HepG2 (cell line): Measurements from ENCODE around the gene NBR1. TPM values are rescaled to one million over a fixed set of nuclear protein-coding genes. Genes with fewer than 3 reads are reported as not detected.

Experiments
- CBX2 ChIP-seq, 2 experiments: fragments of 200-600 bp in 1 of 2; sonication (generic); formaldehyde crosslinking in 1 of 2; IDR thresholded peaks; 2 replicates each; pipeline versions ENCODE4 v1.7.0 to v1.8.1; 2018 to 2022; ENCODE audit warnings: low read depth in 2 of 2, low read length in 1 of 2, mild to moderate bottlenecking in 1 of 2, missing genetic modification reagents in 1 of 2
- FLYWCH1 ChIP-seq: sonication (generic); formaldehyde crosslinking; IDR thresholded peaks from 2 replicates; pipeline ENCODE4 v1.8.1; 2023; ENCODE audit warnings: mild to moderate bottlenecking, missing genetic modification reagents
- FOSL2 ChIP-seq: sonication (generic); formaldehyde crosslinking; IDR thresholded peaks from 2 replicates; pipeline ENCODE4 v1.4.0; 2020; ENCODE audit warnings: missing genetic modification reagents
- HMG20B ChIP-seq: conservative IDR thresholded peaks from 2 replicates; pipeline ENCODE4 v1.6.1; 2016; ENCODE audit warnings: missing genetic modification reagents, missing compliant biosample characterization
- NR2F6 ChIP-seq, 2 experiments: IDR thresholded peaks; 2 replicates each; pipeline ENCODE4 v1.6.1; 2016; ENCODE audit warnings: antibody characterized with exemption in 1 of 2, mild to moderate bottlenecking in 1 of 2
- POLR2A ChIP-seq, 2 experiments: IDR thresholded peaks; 2 replicates each; pipeline ENCODE4 v1.6.1; 2011; ENCODE audit warnings: low read depth in 2 of 2, low read length in 2 of 2, mild to moderate bottlenecking in 1 of 2, moderate library complexity in 1 of 2; ENCODE audit not compliant: insufficient read depth in 1 of 2
- RFX1 ChIP-seq: fragments of 450-650 bp; IDR thresholded peaks from 2 replicates; pipeline ENCODE4 v1.6.1; 2017
- SALL1 ChIP-seq: sonication (generic); formaldehyde crosslinking; IDR thresholded peaks from 2 replicates; pipeline ENCODE4 v1.8.0; 2022; ENCODE audit warnings: mild to moderate bottlenecking, missing genetic modification reagents
- SP2 ChIP-seq: sonication (generic); formaldehyde crosslinking; IDR thresholded peaks from 2 replicates; pipeline ENCODE4 v1.5.1; 2020; ENCODE audit warnings: mild to moderate bottlenecking, missing genetic modification reagents
- SPEN ChIP-seq: sonication (generic); formaldehyde crosslinking; IDR thresholded peaks from 2 replicates; pipeline ENCODE4 v1.5.1; 2020; ENCODE audit warnings: low read depth, mild to moderate bottlenecking, missing genetic modification reagents
- STAG1 ChIP-seq: sonication (generic); formaldehyde crosslinking; IDR thresholded peaks from 2 replicates; pipeline ENCODE4 v1.4.0; 2020; ENCODE audit warnings: missing genetic modification reagents
- TMF1 ChIP-seq: sonication (generic); formaldehyde crosslinking; IDR thresholded peaks from 2 replicates; pipeline ENCODE4 v1.8.1; 2022; ENCODE audit warnings: low read depth, missing genetic modification reagents
- YEATS2 ChIP-seq: sonication (generic); formaldehyde crosslinking; IDR thresholded peaks from 2 replicates; pipeline ENCODE4 v1.4.0; 2020; ENCODE audit warnings: missing genetic modification reagents, borderline replicate concordance
- ZFP62 ChIP-seq: sonication (generic); formaldehyde crosslinking; IDR thresholded peaks from 2 replicates; pipeline ENCODE4 v1.4.0; 2020; ENCODE audit warnings: missing genetic modification reagents
- ZNF263 ChIP-seq: sonication (generic); formaldehyde crosslinking; IDR thresholded peaks from 2 replicates; pipeline ENCODE4 v1.4.0; 2020; ENCODE audit warnings: missing genetic modification reagents
- ZNF44 ChIP-seq: sonication (generic); formaldehyde crosslinking; IDR thresholded peaks from 2 replicates; pipeline ENCODE4 v1.5.1; 2020; ENCODE audit warnings: mild to moderate bottlenecking, missing genetic modification reagents
- ZNF468 ChIP-seq: sonication (generic); formaldehyde crosslinking; IDR thresholded peaks from 2 replicates; pipeline ENCODE4 v1.8.0; 2022; ENCODE audit warnings: mild to moderate bottlenecking, moderate library complexity, missing genetic modification reagents
- ZNF749 ChIP-seq: sonication (generic); formaldehyde crosslinking; IDR thresholded peaks from 2 replicates; pipeline ENCODE4 v1.8.0; 2022; ENCODE audit warnings: mild to moderate bottlenecking, missing genetic modification reagents, moderate library complexity, borderline replicate concordance
- ZNF776 ChIP-seq: sonication (generic); formaldehyde crosslinking; IDR thresholded peaks from 2 replicates; pipeline ENCODE4 v1.4.0; 2020; ENCODE audit warnings: mild to moderate bottlenecking, missing genetic modification reagents
- polyA plus RNA-seq, 8 experiments: library from polyadenylated mRNA; depleted of rRNA in 3 of 8; stranded (reverse) in 7 of 8; unstranded in 1 of 8; fragments of >200 nt; fragmentation: Illumina TruSeq in 4 of 8; extraction: Trizol in 4 of 8; gene quantifications; 2 replicates each; pipeline versions ENCODE4 v1.2.1 to v1.2.3, GENCODE V29; 2011 to 2016; ENCODE audit warnings: low read depth in 4 of 8, missing spikeins in 1 of 8, mixed read lengths in 1 of 8; ENCODE audit not compliant: insufficient read depth in 1 of 8
- total RNA-seq, 5 experiments: library from RNA; depleted of rRNA; stranded (reverse); fragments of >200 nt; fragmentation: Illumina TruSeq; extraction: Trizol; gene quantifications; 2 replicates each; pipeline ENCODE4 v1.2.3, GENCODE V29; 2016; ENCODE audit warnings: low read depth in 1 of 5
- TF ChIP-seq, protein P1 (sequence below): sonication (generic); formaldehyde crosslinking; IDR thresholded peaks from 2 replicates; pipeline ENCODE4 v1.4.0; 2020; ENCODE audit warnings: low read depth, missing genetic modification reagents
- TF ChIP-seq, protein P2 (sequence below): sonication (generic); formaldehyde crosslinking; IDR thresholded peaks from 2 replicates; pipeline ENCODE4 v1.4.0; 2020; ENCODE audit warnings: mild to moderate bottlenecking, missing genetic modification reagents
- TF ChIP-seq, protein P3 (sequence below): sonication (generic); formaldehyde crosslinking; IDR thresholded peaks from 2 replicates; pipeline ENCODE4 v1.8.1; 2022; ENCODE audit warnings: mild to moderate bottlenecking, missing genetic modification reagents
- TF ChIP-seq, protein P4 (sequence below): sonication (generic); formaldehyde crosslinking; IDR thresholded peaks from 2 replicates; pipeline ENCODE4 v1.4.0; 2020; ENCODE audit warnings: missing genetic modification reagents

Gene NBR1
- total and polyA plus RNA-seq, 2 of the 13 experiments (the other 11 are each of a cell fraction or from before 2014, with no cell fraction given) = 51.7 to 121 TPM

DNA sequence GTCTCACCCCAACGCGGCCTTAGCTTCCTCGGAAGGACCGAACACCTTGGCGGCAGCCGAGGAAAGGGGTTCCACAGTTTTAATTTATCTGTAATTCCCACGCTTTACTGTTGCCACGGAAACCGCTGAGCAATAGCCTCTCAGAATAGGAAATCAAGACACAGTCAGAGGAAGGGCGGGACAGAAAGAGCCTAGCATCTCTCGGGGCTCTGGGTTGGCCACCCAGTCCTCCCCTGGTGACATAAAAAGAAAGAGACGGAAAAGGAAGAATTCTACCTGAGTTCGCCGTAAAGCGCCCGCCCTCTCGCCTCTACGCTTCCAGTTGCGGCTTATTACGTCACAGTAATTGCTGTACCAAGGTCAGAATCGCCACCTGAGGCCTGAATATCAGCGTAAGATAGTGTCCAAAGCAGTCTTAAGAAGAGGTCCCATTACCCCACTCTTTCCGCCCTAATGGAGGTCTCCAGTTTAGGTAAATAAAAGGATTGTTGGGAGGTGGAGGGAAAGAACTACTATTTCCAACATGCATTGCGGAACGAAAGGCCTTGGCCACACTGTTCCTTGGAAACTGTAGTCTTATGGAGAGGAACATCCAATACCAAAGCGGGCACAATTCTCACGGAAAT lies 761 bp upstream of the NBR1 start (continued):
- TF ChIP-seq, protein P1, sequence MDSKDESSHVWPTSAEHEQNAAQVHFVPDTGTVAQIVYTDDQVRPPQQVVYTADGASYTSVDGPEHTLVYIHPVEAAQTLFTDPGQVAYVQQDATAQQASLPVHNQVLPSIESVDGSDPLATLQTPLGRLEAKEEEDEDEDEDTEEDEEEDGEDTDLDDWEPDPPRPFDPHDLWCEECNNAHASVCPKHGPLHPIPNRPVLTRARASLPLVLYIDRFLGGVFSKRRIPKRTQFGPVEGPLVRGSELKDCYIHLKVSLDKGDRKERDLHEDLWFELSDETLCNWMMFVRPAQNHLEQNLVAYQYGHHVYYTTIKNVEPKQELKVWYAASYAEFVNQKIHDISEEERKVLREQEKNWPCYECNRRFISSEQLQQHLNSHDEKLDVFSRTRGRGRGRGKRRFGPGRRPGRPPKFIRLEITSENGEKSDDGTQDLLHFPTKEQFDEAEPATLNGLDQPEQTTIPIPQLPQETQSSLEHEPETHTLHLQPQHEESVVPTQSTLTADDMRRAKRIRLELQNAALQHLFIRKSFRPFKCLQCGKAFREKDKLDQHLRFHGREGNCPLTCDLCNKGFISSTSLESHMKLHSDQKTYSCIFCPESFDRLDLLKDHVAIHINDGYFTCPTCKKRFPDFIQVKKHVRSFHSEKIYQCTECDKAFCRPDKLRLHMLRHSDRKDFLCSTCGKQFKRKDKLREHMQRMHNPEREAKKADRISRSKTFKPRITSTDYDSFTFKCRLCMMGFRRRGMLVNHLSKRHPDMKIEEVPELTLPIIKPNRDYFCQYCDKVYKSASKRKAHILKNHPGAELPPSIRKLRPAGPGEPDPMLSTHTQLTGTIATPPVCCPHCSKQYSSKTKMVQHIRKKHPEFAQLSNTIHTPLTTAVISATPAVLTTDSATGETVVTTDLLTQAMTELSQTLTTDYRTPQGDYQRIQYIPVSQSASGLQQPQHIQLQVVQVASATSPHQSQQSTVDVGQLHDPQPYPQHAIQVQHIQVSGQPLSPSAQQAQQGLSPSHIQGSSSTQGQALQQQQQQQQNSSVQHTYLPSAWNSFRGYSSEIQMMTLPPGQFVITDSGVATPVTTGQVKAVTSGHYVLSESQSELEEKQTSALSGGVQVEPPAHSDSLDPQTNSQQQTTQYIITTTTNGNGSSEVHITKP = no peak
- 0 out of 2 replicates have a peak, but pooled peaks have one; percentile 24 for TF ChIP-seq ZNF776 (CRISPR knock-in tag)
- no peak for TF ChIP-seq STAG1 (CRISPR knock-in tag)
- TF ChIP-seq ZNF749 (CRISPR knock-in tag) = no peak
- peak; percentile 58; the same call in 1 of the 2 replicates for TF ChIP-seq YEATS2 (CRISPR knock-in tag)
- peak; percentile 8; the same call in 1 of the 2 replicates for TF ChIP-seq SPEN (CRISPR knock-in tag)
- TF ChIP-seq, protein P2, sequence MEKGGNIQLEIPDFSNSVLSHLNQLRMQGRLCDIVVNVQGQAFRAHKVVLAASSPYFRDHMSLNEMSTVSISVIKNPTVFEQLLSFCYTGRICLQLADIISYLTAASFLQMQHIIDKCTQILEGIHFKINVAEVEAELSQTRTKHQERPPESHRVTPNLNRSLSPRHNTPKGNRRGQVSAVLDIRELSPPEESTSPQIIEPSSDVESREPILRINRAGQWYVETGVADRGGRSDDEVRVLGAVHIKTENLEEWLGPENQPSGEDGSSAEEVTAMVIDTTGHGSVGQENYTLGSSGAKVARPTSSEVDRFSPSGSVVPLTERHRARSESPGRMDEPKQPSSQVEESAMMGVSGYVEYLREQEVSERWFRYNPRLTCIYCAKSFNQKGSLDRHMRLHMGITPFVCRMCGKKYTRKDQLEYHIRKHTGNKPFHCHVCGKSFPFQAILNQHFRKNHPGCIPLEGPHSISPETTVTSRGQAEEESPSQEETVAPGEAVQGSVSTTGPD (CRISPR knock-in tag) = no peak
- peak; percentile 71 for TF ChIP-seq SP2
- TF ChIP-seq FLYWCH1 = 0 out of 2 replicates have a peak, but pooled peaks have one; percentile 78
- no peak for TF ChIP-seq SALL1 (CRISPR knock-in tag)
- peak; percentile 88 for TF ChIP-seq RFX1
- no peak for TF ChIP-seq ZNF44 (CRISPR knock-in tag)
- TF ChIP-seq CBX2 (IDR thresholded peaks at IDR 0.05; ENCODE audit: low read depth, low read length) = no peak
- TF ChIP-seq CBX2 (CRISPR knock-in tag; IDR thresholded peaks at IDR 0.05; ENCODE audit: low read depth) = no peak; the same call in 1 of the 2 replicates
- peak in 1 of 2 experiments; percentile 23; a peak in 1 of 4 replicates for TF ChIP-seq POLR2A (IDR thresholded peaks at IDR 0.05; ENCODE audit: insufficient read depth in 1 of 2, low read depth in 2 of 2, low read length in 2 of 2)
- peak; percentile 95 for TF ChIP-seq TMF1
- TF ChIP-seq, protein P3, sequence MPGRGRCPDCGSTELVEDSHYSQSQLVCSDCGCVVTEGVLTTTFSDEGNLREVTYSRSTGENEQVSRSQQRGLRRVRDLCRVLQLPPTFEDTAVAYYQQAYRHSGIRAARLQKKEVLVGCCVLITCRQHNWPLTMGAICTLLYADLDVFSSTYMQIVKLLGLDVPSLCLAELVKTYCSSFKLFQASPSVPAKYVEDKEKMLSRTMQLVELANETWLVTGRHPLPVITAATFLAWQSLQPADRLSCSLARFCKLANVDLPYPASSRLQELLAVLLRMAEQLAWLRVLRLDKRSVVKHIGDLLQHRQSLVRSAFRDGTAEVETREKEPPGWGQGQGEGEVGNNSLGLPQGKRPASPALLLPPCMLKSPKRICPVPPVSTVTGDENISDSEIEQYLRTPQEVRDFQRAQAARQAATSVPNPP (CRISPR knock-in tag) = peak; percentile 26; the same call in 1 of the 2 replicates
- peak; percentile 69; the same call in 1 of the 2 replicates for TF ChIP-seq HMG20B (CRISPR knock-in tag)
- TF ChIP-seq NR2F6 (IDR thresholded peaks at IDR 0.05) = no peak
- TF ChIP-seq NR2F6 (CRISPR knock-in tag; IDR thresholded peaks at IDR 0.05) = peak; percentile 53; the same call in 1 of the 2 replicates
- TF ChIP-seq ZNF263 (CRISPR knock-in tag) = no peak
- 0 out of 2 replicates have a peak, but pooled peaks have one; percentile 42 for TF ChIP-seq ZNF468
- TF ChIP-seq, protein P4, sequence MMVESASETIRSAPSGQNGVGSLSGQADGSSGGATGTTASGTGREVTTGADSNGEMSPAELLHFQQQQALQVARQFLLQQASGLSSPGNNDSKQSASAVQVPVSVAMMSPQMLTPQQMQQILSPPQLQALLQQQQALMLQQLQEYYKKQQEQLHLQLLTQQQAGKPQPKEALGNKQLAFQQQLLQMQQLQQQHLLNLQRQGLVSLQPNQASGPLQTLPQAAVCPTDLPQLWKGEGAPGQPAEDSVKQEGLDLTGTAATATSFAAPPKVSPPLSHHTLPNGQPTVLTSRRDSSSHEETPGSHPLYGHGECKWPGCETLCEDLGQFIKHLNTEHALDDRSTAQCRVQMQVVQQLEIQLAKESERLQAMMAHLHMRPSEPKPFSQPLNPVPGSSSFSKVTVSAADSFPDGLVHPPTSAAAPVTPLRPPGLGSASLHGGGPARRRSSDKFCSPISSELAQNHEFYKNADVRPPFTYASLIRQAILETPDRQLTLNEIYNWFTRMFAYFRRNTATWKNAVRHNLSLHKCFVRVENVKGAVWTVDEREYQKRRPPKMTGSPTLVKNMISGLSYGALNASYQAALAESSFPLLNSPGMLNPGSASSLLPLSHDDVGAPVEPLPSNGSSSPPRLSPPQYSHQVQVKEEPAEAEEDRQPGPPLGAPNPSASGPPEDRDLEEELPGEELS (CRISPR knock-in tag) = no peak
- peak; percentile 27 for TF ChIP-seq FOSL2 (CRISPR knock-in tag)
- no peak for TF ChIP-seq ZFP62 (CRISPR knock-in tag)
